GM21619 (cell line): ENCODE data around the gene CENPN.
A peak's percentile ranks its signal among the peaks of the same experiment; 100 is the strongest.

ENCODE experiments used
- ATAC-seq: cut with Tn5 transposase; IDR thresholded peaks from one replicate; pipeline ENCODE4 v1.9.1; 2021; ENCODE audit not compliant: unreplicated experiment

CENPN gene

GRCh38 chr16:81029930-81030604, 23.1 kb downstream of the CENPN start:
- no peak for ATAC-seq

DNA sequence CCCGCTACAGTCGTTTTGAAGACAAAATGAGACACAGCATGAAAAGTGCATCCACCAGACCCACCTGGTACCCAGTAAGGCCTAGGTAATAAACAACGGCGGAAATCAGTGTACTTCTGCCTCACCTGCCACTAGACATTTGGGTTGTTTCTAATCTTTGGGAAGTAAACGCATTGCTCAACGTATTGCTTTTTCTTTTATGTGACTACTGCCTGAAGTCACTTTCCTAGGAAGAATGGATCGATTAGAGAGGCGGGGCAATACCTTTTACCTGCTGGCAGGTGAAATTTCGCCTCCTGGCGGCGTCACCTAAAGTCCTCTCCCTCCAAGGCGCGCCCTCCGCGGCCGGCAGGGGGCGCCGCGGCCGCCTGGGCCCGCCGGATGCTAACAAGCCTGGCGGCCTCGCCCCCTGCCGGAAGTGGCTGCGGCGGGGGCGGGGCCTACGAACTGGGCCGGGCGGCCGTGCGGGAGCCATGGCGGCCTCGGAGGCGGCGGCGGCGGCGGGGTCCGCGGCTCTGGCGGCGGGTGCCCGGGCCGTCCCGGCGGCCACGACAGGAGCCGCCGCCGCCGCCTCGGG, 28.5 kb downstream of the CENPN start, which contains the start of gene ATMIN:
TSS of gene ATMIN (plus strand) at position 445 of the 577 bp plus-strand sequence. CDS start at position 474, 29 bp downstream.
- ATAC-seq, result peak; percentile 87

- peak; percentile 51 for ATAC-seq
Observed at GRCh38 chr16:81035975-81036750, 29.1 kb downstream of the CENPN start.

DNA sequence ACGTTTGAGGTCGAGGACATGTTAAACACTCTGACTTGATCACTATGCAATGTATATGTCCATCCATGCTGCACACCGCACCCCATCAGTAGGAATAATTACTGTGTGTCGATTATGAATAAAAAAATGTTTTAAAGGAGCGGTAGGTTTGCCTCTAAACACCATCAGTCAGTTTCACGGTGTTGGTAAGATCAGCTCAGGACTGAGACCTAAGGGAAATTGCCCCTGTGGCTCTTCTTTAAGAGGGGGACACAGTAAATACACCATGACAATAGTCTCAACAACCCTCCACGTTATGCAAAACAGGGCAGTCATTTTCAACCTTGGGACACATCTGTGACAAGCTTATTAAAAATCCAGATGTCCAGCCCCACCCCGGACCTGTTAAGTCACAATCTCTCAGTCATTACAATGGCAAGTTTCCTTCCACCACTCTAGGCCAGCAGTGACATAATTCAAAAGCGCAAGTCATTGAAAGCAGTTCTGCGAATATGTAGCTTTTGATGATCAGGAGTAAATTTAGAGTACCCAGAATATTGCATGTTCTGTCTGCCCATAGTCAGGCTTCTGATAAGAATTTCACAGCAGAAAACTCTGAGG, 29.8 kb downstream of the CENPN start:
- no peak for ATAC-seq

- no peak for ATAC-seq
Observed at GRCh38 chr16:81040131-81040530, 33.1 kb downstream of the CENPN start.

GRCh38 chr16:81040842-81041241, 33.8 kb downstream of the CENPN start:
- ATAC-seq, result no peak

GRCh38 chr16:81041696-81042095, 34.7 kb downstream of the CENPN start:
- no peak for ATAC-seq

GRCh38 chr16:81042821-81043220, 35.8 kb downstream of the CENPN start:
- no peak for ATAC-seq

DNA sequence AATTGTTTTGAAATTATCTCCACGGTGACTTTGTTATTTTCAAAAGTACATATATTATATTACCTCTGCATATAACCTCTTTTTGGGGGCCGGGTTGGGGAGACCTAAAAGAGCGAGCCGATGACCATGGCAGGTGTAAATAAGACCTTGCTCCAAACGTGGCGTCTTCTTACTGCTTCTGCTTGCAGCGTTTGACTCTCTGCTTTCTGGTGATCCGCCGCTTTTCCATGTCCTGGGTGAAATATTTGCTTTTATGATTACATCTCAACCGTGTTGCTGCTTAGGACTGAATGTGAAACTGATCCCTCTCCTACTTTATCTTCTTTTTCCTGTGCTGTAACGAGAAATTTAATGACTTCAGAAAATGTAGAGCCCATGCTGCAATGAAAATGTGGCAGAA, 46.7 kb downstream of the CENPN start:
- no peak for ATAC-seq

- no peak for ATAC-seq
Observed at GRCh38 chr16:81060576-81061306, 53.7 kb downstream of the CENPN start.

- no peak for ATAC-seq
Observed at GRCh38 chr16:81061307-81061640, 54.3 kb downstream of the CENPN start.

DNA sequence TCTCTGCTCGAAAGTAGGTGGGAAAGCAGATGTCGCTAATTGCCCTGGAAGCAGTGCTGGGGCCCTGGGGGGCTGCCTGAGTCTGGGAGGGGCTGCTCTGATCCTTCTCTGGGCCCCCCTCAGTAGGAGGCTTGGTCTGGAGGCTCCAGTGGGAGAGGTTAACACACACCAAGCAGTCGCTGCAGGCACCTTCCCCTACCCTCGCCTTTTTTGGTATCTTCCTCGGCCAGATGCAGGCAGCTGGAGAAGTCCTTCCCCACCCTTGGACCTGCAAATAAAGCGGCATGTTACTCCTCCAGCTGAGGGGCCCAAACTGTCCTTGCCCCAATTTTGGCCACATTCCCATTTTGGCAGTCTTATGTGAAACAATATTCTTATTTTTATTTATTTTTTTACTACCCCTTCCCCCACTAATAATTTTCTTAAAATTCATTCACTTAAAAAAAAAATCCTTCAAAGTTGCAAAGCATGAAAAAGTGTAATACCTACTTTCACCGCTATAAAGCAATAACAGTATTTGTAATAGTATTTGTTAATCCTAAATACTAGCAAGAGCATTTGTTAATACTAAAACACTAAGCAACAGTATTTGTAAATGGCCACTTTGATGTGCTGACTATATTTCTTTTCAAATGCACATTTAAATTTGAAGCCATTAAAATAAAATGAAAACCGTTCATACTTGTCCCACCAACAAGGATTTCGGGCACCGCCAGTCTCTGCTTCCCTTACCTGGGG, 55.0 kb downstream of the CENPN start:
- ATAC-seq, result no peak

- ATAC-seq, result no peak
Observed at GRCh38 chr16:81066681-81067080, 59.7 kb downstream of the CENPN start.

DNA sequence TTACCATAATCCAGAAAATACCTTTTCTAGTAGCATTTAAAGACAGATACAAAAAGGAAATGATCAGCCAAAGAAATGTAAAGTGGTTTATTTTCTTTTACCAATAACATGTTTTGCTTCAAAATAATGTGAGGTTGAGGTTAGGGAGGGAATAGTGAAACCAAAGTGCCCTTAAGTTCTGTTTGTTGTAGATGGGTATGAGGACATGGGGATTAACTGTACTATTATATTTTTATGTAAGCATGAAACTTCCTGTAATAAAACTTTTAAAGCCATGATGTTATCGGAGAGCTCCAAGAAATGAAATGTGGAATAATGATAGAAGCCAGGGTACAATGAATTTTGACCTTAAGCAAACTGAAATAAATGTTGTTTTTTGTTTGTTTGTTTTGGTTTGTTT, 60.2 kb downstream of the CENPN start:
- no peak for ATAC-seq

DNA sequence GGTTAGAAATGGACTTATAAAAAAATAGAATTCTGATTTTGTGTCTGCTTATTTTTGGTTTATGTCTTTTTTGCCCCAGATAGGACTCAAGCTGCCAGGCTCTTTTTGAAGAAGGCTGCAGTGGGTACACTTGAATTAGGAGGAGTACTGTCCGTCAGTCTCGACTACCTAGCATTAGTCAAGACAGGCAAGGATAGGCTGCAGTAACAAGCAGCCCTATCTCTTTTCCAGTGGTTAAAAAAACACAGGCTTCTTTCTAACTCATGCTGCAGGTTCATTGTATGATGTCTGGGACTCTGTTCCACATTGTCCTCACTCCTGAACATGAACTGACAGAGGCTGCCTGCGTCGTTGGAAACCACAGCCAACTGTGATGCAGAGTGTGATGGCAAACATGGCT, 62.0 kb downstream of the CENPN start:
- no peak for ATAC-seq

DNA sequence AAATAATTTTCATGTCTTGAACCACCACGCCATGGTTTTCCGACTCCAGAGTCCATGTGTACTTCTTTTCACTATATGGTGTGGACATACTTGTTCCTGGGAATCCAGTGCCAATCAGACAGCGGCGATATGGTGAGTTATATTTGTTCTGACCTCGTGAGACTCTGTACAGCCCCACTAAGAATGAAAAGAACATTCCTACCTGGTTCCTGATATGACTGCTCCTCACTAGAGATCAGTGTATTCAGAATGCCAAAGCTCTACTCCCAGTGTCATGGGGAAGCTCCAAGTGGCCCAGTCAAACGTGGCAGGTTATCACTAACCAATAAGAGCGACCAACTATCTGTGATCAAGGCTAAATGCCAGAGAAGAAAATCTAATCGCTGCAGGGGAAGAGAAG, 64.0 kb downstream of the CENPN start:
- no peak for ATAC-seq

GRCh38 chr16:81071805-81072204, 64.8 kb downstream of the CENPN start:
- ATAC-seq, result no peak

DNA sequence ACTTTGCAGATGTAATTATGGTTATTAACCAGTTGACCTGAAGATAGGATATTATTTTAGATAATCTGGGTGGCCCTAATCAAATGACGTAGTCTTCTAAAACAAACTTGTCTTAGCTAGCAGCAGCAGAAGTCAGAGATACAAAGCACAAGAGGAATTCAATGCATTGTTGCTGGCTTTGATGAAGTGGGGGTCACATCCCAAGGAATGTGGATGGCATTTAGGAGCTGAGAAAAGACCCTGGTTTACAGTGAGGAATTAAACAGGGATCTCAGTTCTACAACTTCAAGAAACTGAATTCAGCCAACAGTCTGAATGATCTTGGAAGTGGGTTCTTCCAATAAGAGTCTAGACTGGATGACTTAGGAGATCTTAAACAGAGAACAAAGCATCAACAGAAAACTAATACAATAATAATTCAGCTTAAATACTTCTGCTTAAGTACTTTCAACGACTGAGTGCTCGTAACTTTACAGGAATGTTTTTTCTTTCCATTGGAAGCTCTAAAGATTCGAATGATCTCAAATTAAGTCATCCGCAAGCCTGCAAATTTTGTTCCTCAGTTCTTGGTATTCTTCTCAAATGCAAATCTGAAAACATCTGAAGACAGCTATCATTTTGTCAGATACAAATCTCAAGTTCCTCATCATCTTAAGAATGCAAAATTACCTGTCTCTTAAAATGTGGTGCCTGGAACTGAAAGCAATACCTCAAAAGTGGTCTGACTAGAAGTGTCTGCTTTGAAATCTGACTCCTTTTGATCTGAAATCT, 66.7 kb downstream of the CENPN start:
- ATAC-seq, result no peak

- ATAC-seq, result peak; percentile 77
Observed at GRCh38 chr16:81076566-81077075, 69.6 kb downstream of the CENPN start.
